Endothelial cell of umbilical vein (primary cell): ENCODE data around the gene BRD3.

Source experiments
- EZH2 ChIP-seq: IDR thresholded peaks from 2 replicates; pipeline ENCODE4 v1.6.1; 2012; ENCODE audit warnings: borderline replicate concordance, low read depth, mild to moderate bottlenecking, moderate library complexity, low read length, inconsistent platforms; ENCODE audit not compliant: severe bottlenecking
- GATA2 ChIP-seq: IDR thresholded peaks from 2 replicates; pipeline ENCODE4 v1.7.0; 2011; ENCODE audit warnings: low read depth, mild to moderate bottlenecking, moderate library complexity, mixed read lengths, low read length; ENCODE audit not compliant: insufficient read length, insufficient read depth
- POLR2AphosphoS5 ChIP-seq: IDR thresholded peaks from 2 replicates; pipeline ENCODE4 v1.6.1; 2012; ENCODE audit warnings: low read depth, mild to moderate bottlenecking, control low read depth, low read length, moderate library complexity; ENCODE audit not compliant: insufficient read depth
- TF ChIP-seq, protein P1 (sequence below), 2 donors: IDR thresholded peaks; 1 replicate in 1 of 2; 2 replicates in 1 of 2; pipeline ENCODE4 v1.5.1; 2011; ENCODE audit warnings: low read length in 2 of 2, mild to moderate bottlenecking in 2 of 2, moderate library complexity in 2 of 2, control low read depth in 1 of 2, inconsistent platforms in 1 of 2, low read depth in 1 of 2; ENCODE audit not compliant: insufficient read depth in 1 of 2; ENCODE audit errors: extremely low read depth in 1 of 2
- TF ChIP-seq, protein P2 (sequence below): IDR thresholded peaks from 2 replicates; pipeline ENCODE4 v1.6.1; 2011; ENCODE audit not compliant: insufficient read depth, insufficient read length

DNA sequence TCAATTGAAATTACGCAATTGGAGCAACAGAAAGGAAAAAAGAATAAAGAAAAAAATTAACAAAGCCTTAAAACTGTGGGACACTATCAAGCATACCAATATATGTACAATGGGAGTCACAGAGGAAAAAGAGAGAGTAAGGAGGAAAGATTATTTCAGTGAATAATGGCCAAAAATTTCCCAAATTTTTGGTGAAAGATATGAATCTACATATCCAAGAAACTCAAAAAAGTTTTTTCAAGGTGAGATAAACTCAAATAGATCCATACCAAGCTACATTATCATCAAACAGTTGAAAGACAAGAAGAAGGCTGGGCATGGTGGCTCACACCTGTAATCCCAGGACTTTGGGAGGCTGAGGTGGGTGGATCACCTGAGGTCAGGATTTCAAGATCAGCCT, 8.8 kb upstream of the BRD3 start:
- TF ChIP-seq POLR2AphosphoS5 (no peak), EZH2 (no peak), GATA2 (no peak)
- TF ChIP-seq, protein P1, sequence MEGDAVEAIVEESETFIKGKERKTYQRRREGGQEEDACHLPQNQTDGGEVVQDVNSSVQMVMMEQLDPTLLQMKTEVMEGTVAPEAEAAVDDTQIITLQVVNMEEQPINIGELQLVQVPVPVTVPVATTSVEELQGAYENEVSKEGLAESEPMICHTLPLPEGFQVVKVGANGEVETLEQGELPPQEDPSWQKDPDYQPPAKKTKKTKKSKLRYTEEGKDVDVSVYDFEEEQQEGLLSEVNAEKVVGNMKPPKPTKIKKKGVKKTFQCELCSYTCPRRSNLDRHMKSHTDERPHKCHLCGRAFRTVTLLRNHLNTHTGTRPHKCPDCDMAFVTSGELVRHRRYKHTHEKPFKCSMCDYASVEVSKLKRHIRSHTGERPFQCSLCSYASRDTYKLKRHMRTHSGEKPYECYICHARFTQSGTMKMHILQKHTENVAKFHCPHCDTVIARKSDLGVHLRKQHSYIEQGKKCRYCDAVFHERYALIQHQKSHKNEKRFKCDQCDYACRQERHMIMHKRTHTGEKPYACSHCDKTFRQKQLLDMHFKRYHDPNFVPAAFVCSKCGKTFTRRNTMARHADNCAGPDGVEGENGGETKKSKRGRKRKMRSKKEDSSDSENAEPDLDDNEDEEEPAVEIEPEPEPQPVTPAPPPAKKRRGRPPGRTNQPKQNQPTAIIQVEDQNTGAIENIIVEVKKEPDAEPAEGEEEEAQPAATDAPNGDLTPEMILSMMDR (IDR thresholded peaks at IDR 0.05; ENCODE audit: extremely low read depth in 1 of 2, insufficient read depth in 1 of 2, low read depth in 1 of 2, low read length in 2 of 2): no peak
- TF ChIP-seq, protein P2, sequence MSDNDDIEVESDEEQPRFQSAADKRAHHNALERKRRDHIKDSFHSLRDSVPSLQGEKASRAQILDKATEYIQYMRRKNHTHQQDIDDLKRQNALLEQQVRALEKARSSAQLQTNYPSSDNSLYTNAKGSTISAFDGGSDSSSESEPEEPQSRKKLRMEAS: no peak
